Activated CD4-positive, alpha-beta T cell treated with anti-CD3 and anti-CD28 coated beads, Interleukin-2, amount 50 U/mL, for 16 hours (primary cell): ENCODE results near the gene ATG2B.

Experiments used
- DNase-seq: peaks from one replicate; pipeline ENCODE4 v3.0.0-alpha.2; 2020

ATG2B gene

GRCh38 chr14:96304956-96305355, 58.2 kb downstream of the ATG2B start:
- DNase-seq, result no peak

DNA sequence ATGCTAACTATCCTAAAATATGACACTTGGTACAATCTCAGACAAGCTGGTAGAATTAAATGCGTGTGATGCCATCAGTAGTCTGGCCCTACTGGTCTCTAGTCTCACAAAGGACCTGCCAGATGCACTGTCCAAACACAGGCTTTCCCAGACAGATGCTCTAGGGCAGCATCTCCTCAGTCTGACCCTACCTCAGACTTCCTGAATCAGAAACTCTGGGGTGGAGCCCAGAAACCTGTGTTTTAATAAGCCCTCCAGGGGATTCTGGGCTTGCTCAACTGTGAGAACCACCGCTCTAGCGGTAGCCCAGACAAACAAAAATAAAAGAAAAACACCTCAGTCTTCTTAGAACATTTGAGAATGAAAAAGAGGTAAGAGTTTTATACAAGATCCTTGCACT, 59.2 kb downstream of the ATG2B start:
- no peak for DNase-seq

DNA sequence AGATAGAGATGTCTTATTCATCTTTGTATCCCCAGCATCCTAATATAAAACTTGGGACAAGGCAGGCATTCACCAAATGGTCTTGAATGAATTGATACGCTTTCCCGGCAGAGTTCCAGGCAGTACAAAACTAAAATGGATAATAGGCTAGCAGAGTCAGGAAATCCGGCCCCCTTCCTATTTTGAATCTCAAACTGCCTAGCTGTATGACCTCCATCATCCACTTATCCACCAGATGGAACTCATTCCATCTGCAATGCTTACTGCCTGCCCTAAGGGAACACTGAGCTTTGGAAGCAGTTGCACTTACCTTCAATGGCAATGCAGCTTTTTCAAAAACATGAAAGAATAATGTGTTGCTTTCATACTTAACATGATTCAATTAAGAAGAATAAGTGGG, 63.7 kb downstream of the ATG2B start:
- no peak for DNase-seq

DNA sequence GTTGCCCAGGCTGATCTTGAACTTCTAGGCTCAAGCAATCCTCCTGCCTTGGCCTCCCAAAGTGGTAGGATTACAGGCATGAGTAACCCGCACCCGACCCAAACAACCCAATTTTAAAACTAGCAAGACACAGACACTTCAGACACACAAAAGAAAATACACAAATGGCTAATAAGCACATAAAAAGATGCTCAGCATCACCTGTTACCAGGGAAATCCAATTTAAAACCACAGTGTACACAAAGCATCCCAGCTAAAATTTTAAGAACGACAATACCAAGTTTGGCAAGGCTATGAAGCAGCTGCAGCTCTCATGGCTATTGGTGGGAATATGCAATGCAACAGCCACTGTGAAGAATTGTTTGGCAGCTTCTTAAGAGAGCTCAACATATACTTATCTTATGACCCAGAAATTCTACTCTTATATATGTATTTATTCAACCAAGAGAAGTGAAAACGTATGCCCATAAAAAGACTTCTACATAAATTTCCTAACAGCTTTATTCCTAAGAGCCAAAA, 65.1 kb downstream of the ATG2B start:
- no peak for DNase-seq

DNA sequence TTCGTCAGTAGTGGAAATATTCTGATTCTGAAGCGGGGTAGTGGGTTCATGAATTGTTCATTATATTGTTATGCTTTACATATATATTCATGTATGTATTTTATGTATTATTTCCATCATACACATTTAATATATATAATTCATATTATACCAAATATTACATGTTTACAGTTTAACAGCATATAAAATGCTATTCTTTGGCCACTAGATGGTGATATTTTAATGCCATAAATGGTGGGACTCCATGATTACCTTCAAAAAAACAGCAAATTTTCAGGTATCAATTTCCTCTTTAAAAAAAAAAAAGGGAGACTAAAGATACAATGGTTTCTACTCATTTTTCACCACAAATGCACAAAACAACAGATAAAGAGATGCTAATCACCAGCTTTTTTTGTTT, 66.1 kb downstream of the ATG2B start:
- DNase-seq, result peak; percentile 12

DNA sequence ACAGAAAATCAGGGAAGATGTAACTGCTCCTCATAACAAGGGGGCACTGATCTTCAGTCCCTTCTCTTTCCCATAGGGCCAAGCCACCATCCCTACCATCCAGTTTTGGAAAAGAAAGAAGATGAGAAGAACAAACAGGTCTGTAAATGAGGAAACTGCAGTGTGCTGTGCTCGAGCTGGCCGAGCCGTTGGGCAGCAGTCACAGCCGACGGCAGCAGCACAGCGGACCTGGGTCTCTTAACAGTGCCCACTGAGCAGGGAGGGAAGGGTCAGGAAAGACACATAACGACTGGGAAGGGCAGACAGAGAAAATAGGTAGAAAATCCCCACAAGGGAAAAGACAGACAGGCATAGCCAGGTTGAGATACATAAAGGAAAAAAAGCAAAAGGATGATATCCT, 68.9 kb downstream of the ATG2B start:
- DNase-seq, result no peak

GRCh38 chr14:96287856-96288255, 75.3 kb downstream of the ATG2B start:
- no peak for DNase-seq

- no peak for DNase-seq
These were observed 76.9 kb downstream of the ATG2B start for GRCh38 chr14:96286251-96286650.

GRCh38 chr14:96285667-96286066, 77.5 kb downstream of the ATG2B start:
- DNase-seq, result no peak

GRCh38 chr14:96284430-96284829, 78.7 kb downstream of the ATG2B start:
- no peak for DNase-seq

DNA sequence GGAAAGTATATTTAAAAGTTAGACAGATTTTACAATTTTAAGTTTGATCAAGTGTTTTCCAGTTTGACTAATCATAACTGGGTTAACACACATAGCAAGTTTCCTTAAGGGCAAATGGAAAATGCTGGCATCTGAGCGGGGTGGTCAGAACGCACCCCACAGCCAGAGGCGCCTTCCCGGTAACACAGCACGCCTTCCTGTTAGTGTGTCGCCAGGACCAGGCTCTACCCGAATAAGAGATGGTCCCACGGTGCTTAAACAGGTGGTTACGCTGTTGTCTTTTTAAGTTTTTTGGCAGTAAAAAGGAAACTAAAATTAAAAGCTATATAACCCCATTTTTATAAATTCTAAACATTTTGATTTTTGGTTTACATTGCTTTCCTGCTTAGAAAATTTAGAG, 79.1 kb downstream of the ATG2B start:
- DNase-seq, result no peak

GRCh38 chr14:96281486-96281885, 81.7 kb downstream of the ATG2B start:
- no peak for DNase-seq

GRCh38 chr14:96280104-96280503, 83.0 kb downstream of the ATG2B start:
- no peak for DNase-seq

DNA sequence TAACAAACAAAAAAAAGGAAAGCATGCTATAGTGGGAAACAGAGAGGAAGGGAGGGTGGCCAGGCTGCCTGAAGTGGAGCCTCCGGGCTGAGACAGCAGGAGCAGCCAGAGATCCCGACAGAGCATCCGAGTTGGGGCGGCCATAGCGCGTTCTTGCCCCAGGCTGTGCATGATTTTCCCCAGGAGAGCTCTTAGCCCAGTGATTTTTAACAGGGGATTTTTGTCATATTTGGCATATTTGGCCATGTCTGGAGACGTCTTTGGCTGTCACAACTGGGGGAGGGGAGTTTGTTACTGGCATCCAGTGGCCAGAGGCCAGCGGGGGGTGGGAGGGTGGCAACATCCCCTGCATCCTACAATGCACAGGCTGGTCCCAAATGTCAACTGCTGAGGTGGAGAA, 83.6 kb downstream of the ATG2B start:
- DNase-seq, result no peak

- DNase-seq, result no peak
These were observed 85.3 kb downstream of the ATG2B start for GRCh38 chr14:96277890-96278289.

GRCh38 chr14:96275177-96276112, 87.7 kb downstream of the ATG2B start:
- peak; percentile 63 for DNase-seq

- DNase-seq, result no peak
These were observed 88.6 kb downstream of the ATG2B start for GRCh38 chr14:96274543-96274942.

DNA sequence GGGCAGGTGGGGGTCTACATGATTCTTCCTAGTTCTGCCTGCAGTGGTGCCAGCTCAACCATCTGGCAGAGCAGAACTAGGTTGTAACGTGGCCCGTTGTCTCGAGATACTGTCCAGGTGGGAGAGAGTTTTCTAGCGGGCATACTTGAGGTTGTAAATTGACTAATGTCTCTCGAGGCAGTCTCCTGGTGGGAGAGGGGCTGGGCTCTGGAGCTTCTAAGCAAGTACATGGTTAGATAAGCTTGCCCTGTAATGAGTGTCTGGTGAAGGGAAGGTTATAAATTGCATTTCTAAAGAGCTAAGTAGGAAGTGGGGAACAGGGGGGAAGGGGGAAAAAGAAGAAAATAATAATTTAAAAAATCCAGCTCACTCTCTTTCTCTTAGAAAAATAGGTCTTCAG, 89.0 kb downstream of the ATG2B start:
- no peak for DNase-seq

GRCh38 chr14:96273629-96274028, 89.5 kb downstream of the ATG2B start:
- no peak for DNase-seq

DNA sequence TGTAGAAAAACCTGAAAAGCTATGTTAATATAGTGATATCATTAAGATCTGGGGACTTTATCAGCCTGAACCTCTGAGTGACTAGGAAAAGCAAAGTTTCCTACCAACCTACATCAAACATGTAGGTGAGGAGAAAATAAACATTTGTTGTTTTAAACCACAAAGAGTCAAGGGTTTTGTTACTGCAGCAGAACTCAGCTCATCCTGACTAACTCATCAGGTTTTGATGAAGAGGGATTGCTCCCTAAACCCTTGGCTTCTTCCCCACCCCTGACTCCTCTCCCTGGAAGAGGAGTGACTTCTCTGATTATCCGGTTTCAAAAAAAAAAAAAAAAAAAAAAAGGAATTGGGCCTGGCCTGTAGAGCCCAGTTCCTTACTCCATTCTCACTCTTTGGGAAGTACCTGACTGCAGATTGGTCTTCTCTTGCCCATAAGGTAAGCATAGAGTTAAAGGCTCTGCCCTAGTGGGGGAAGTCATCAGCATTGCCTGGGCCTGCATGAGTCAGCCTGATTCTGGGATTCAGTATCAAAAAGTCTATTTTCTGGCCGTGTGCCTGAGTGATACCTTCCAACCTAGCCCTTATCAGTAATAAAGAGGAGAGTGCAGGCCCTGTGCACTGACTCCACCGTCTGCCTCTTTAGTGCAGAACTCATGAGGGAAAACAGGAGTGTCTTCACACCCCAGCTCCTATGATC, 90.2 kb downstream of the ATG2B start:
- DNase-seq, result no peak

GRCh38 chr14:96271421-96271762, 91.7 kb downstream of the ATG2B start:
- no peak for DNase-seq

- no peak for DNase-seq
These were observed 92.3 kb downstream of the ATG2B start for GRCh38 chr14:96270565-96271420.

- no peak for DNase-seq
These were observed 93.8 kb downstream of the ATG2B start for GRCh38 chr14:96269359-96269710.
